Fibroblast of lung (primary cell): ENCODE measurements around the gene CASKIN1. TPM values are rescaled to one million over a fixed set of nuclear protein-coding genes. Genes with fewer than 3 reads are reported as not detected.

Source experiments
- DNase-seq, 2 donors: peaks; one replicate each; pipeline versions ENCODE4 v3.0.0 to v3.0.0-alpha.2; 2010; ENCODE audit warnings: low read depth in 2 of 2
- H2AFZ ChIP-seq: 2 replicates; pipeline ENCODE4 v1.5.1; 2012; ENCODE audit warnings: low read length, control low read depth, inconsistent platforms
- H3K27ac ChIP-seq: 2 replicates; pipeline ENCODE4 v1.5.1; 2011; ENCODE audit warnings: low read length, control low read depth; ENCODE audit not compliant: insufficient read depth
- H3K27me3 ChIP-seq: 2 replicates; pipeline ENCODE4 v1.5.1; 2011; ENCODE audit warnings: mild to moderate bottlenecking, low read length; ENCODE audit not compliant: control insufficient read depth, insufficient read depth
- H3K36me3 ChIP-seq: 2 replicates; pipeline ENCODE4 v1.5.1; 2011; ENCODE audit warnings: low read length; ENCODE audit not compliant: control insufficient read depth, insufficient read depth
- H3K4me1 ChIP-seq: 2 replicates; pipeline ENCODE4 v1.5.1; 2011; ENCODE audit warnings: low read length; ENCODE audit not compliant: control insufficient read depth, insufficient read depth; ENCODE audit errors: extremely low read depth
- H3K4me2 ChIP-seq: 2 replicates; pipeline ENCODE4 v1.5.1; 2011; ENCODE audit warnings: low read length, control low read depth; ENCODE audit not compliant: insufficient read depth; ENCODE audit errors: extremely low read depth
- H3K4me3 ChIP-seq, 4 experiments: fragments of 200-600 bp in 1 of 4; sonication (generic) in 1 of 4; replicated peaks in 1 of 4; 2 replicates each; pipeline ENCODE4 v1.5.1; 2011 to 2016; ENCODE audit warnings: low read length in 4 of 4, low read depth in 3 of 4, mild to moderate bottlenecking in 3 of 4, control low read depth in 2 of 4, inconsistent platforms in 1 of 4, mixed read lengths in 1 of 4; ENCODE audit not compliant: insufficient read depth in 1 of 4; ENCODE audit errors: control extremely low read depth in 1 of 4
- H3K79me2 ChIP-seq: 2 replicates; pipeline ENCODE4 v1.5.1; 2012; ENCODE audit warnings: mild to moderate bottlenecking, low read length, inconsistent platforms; ENCODE audit not compliant: control insufficient read depth, insufficient read depth
- H3K9ac ChIP-seq: 2 replicates; pipeline ENCODE4 v1.5.1; 2011; ENCODE audit warnings: mild to moderate bottlenecking, low read length, control low read depth; ENCODE audit not compliant: insufficient read depth
- H3K9me3 ChIP-seq: 2 replicates; pipeline ENCODE4 v1.5.1; 2012; ENCODE audit warnings: low read depth, low read length; ENCODE audit not compliant: control insufficient read depth, insufficient read depth
- H4K20me1 ChIP-seq: 2 replicates; pipeline ENCODE4 v1.5.1; 2011; ENCODE audit warnings: low read length; ENCODE audit not compliant: control insufficient read depth, insufficient read depth; ENCODE audit errors: extremely low read depth
- EZH2 ChIP-seq: IDR thresholded peaks from 2 replicates; pipeline ENCODE4 v1.5.1; 2012; ENCODE audit warnings: low read length, control low read depth, mild to moderate bottlenecking; ENCODE audit errors: missing control alignments
- polyA plus RNA-seq, 2 donors: library from polyadenylated mRNA; depleted of rRNA in 1 of 2; stranded (reverse) in 1 of 2; unstranded in 1 of 2; fragments of >200 nt; gene quantifications; 2 replicates each; pipeline ENCODE4 v1.2.1, GENCODE V29; 2011 to 2012; ENCODE audit warnings: missing spikeins in 1 of 2
- total RNA-seq: library from RNA; depleted of rRNA; stranded (reverse); fragments of >200 nt; gene quantifications from 2 replicates; pipeline ENCODE4 v1.2.1, GENCODE V29; 2014
- TF ChIP-seq, protein P1 (sequence below), 2 donors: IDR thresholded peaks in 1 of 2; conservative IDR thresholded peaks in 1 of 2; 1 replicate in 1 of 2; 2 replicates in 1 of 2; pipeline ENCODE4 v1.5.1; 2011 to 2012; ENCODE audit warnings: low read length in 2 of 2, control low read depth in 1 of 2, inconsistent platforms in 1 of 2, low read depth in 1 of 2, mild to moderate bottlenecking in 1 of 2

CASKIN1 gene
- total and polyA plus RNA-seq, 2 donors (not counting 1 experiment from before 2014, with no cell fraction given) = 0.01 to 0.17 TPM

DNA sequence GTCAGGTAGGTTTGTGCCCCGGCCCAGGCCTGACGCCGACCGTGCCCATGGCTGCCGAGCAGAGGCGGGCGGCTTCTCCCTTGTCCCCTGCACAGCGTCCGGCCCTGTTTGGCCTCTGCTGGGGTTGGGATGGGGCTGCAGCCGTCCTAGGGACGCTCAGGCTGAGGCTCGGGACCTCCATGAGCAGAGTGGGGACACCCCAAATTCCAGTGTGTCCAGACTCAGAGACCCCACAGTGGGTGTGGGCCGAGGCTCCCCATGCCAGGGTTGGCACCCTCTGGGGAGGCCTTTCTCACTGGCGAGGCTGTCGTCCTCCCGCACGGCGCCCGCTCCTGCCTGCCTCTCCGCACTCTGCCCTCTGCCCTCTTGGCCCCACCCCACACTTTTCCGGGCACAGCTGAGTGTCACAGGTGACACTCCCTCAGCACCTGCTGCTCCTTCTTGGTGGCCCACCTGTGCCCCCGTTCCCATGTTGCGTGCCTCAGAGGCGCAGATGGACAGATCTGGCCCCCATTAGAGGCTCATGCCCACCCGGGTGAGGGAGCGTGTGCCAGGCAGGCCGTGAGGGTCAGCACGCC lies 24.7 kb downstream of the CASKIN1 start:
- Histone ChIP-seq H3K4me2 (no peak overlapping the region), H4K20me1 (no peaks in the 10 kb centered on the region), H3K9me3 (no peaks in the 10 kb centered on the region), H3K9ac (no peak overlapping the region), H3K4me3 (no peak overlapping the region), H3K36me3 (peaks cover 50% of the 10 kb centered on the region), H3K27me3 (no peaks in the 10 kb centered on the region), H3K4me1 (no peaks in the 10 kb centered on the region), H2AFZ (no peak overlapping the region), H3K79me2 (no peaks in the 10 kb centered on the region), H3K27ac (no peak overlapping the region)
- TF ChIP-seq EZH2 = no peak
- TF ChIP-seq, protein P1, sequence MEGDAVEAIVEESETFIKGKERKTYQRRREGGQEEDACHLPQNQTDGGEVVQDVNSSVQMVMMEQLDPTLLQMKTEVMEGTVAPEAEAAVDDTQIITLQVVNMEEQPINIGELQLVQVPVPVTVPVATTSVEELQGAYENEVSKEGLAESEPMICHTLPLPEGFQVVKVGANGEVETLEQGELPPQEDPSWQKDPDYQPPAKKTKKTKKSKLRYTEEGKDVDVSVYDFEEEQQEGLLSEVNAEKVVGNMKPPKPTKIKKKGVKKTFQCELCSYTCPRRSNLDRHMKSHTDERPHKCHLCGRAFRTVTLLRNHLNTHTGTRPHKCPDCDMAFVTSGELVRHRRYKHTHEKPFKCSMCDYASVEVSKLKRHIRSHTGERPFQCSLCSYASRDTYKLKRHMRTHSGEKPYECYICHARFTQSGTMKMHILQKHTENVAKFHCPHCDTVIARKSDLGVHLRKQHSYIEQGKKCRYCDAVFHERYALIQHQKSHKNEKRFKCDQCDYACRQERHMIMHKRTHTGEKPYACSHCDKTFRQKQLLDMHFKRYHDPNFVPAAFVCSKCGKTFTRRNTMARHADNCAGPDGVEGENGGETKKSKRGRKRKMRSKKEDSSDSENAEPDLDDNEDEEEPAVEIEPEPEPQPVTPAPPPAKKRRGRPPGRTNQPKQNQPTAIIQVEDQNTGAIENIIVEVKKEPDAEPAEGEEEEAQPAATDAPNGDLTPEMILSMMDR (conservative IDR thresholded peaks at IDR 0.05 in 1 of 2, IDR thresholded peaks at IDR 0.05 in 1 of 2; ENCODE audit: low read depth in 1 of 2, low read length in 2 of 2) = no peak
- DNase-seq = no peak

DNA sequence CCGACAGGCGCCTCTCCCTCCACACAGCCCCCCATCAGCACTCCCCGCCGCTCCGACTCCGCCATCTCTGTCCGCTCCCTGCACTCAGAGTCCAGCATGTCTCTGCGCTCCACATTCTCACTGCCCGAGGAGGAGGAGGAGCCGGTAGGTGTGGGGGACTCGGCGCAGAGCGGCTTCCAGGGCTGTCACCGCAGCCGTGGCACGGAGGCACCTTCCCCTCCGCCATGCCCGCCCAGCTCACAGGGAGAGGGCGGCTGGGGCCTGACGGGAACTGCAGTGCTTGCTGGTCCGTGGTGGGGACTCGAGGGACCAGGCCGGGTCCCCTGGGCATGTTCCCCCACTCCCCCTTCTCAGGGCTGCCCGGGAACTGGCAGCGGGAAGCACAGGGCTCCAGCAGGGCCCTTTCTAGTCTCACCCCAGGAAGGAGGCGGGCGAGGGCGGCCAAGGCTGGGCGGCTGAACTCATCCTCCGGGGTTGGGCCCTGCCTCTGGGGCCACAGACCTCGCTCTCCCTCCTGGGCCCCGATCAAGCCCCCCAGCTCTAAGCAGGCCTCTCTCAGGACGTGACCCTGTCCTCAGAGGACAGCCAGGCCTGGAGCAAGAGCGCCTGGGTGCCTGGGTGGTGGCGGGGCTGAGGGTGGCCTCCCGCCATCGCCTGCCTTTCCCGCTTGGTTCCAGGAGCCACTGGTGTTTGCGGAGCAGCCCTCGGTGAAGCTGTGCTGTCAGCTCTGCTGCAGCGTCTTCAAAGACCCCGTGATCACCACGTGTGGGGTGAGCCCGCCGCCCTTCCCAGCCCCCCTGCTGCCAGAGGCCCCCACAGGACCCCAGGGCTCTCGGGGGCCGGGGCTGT lies 25.6 kb downstream of the CASKIN1 start:
- no peak overlapping the region for H3K4me2 ChIP-seq
- no peak overlapping the region for H3K4me3 ChIP-seq
- H4K20me1 ChIP-seq = no peaks in the 10 kb centered on the region
- H3K9ac ChIP-seq = no peak overlapping the region
- peaks cover 3% of the 10 kb centered on the region for H3K79me2 ChIP-seq
- TF ChIP-seq, protein P1 (conservative IDR thresholded peaks at IDR 0.05 in 1 of 2, IDR thresholded peaks at IDR 0.05 in 1 of 2; ENCODE audit: low read depth in 1 of 2, low read length in 2 of 2) = no peak
- TF ChIP-seq EZH2 = no peak
- DNase-seq = no peak
- peaks cover 49% of the 10 kb centered on the region for H3K36me3 ChIP-seq
- no peak overlapping the region for H2AFZ ChIP-seq
- no peaks in the 10 kb centered on the region for H3K4me1 ChIP-seq
- H3K9me3 ChIP-seq = no peaks in the 10 kb centered on the region
- no peak overlapping the region for H3K27ac ChIP-seq
- H3K27me3 ChIP-seq = no peaks in the 10 kb centered on the region

DNA sequence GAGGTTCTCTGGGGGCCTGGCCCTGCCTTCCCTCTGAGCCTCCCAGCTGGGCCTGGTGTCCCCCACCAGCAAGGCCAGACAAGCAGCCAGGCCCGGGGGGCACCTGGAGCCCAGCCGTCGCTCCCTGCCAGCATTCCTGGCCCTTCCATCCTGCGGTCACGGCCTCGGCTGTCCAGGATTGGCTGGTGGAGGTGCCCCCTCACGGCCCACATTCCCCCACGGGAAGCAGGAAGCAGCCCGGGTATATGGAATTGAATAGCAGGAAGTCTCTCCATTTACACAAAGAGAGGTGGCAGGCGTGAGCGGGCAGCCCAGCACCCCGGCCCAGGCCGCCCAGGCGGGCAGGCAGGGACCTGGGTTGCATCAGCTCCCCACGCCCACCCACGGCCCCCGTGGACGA lies 26.3 kb downstream of the CASKIN1 start:
- Histone ChIP-seq H4K20me1 (no peaks in the 10 kb centered on the region), H2AFZ (no peak overlapping the region), H3K4me1 (no peaks in the 10 kb centered on the region), H3K79me2 (peaks cover 8% of the 10 kb centered on the region), H3K36me3 (peaks cover 41% of the 10 kb centered on the region), H3K27ac (no peak overlapping the region), H3K4me3 (no peak overlapping the region), H3K4me2 (no peak overlapping the region), H3K27me3 (no peaks in the 10 kb centered on the region), H3K9ac (no peak overlapping the region), H3K9me3 (no peaks in the 10 kb centered on the region)
- TF ChIP-seq, protein P1 (conservative IDR thresholded peaks at IDR 0.05 in 1 of 2, IDR thresholded peaks at IDR 0.05 in 1 of 2; ENCODE audit: low read depth in 1 of 2, low read length in 2 of 2) = no peak
- no peak for TF ChIP-seq EZH2
- DNase-seq = no peak
